K562 (cell line): Measurements from ENCODE around the gene KCNN3. TPM values are rescaled to one million over a fixed set of nuclear protein-coding genes. Genes with fewer than 3 reads are reported as not detected.

ENCODE experiments used
- ATAC-seq: fragments of 200-7000 bp; cut with Tn5 transposase; 3 replicates; pipeline ENCODE4 v1.9.1; 2020; ENCODE audit warnings: moderate library complexity
- BruUV-seq: library from RNA; stranded (reverse); fragments of 400-500 nt; replicated peaks from 2 replicates; lab custom pipeline; 2021; lab: Mats Ljungman, UMichigan
- CTCF ChIA-PET: fragments of 300-600 bp; formaldehyde crosslinking; extraction: SDS; loops from one replicate; lab custom pipeline; 2021; ENCODE audit warnings: low intra/inter-chr PET ratio; lab: Yijun Ruan, JAX
- POLR2A ChIA-PET: fragments of 300-600, 350-650 bp; sonication (Branson Sonifier 250); formaldehyde crosslinking; extraction: SDS; loops from one replicate; lab custom pipeline; 2021; ENCODE audit warnings: antibody characterized with exemption, inconsistent platforms; lab: Yijun Ruan, JAX
- DNase-seq, 4 experiments: peaks; one replicate each; pipeline versions ENCODE4 v3.0.0 to v3.0.0-alpha.2; 2011 to 2018; ENCODE audit warnings: low spot score in 3 of 4, mixed read lengths in 3 of 4; ENCODE audit errors: extremely low read depth in 1 of 4
- FAIRE-seq: peaks from 2 replicates; lab custom pipeline; 2011; peaks lifted over from hg19 to GRCh38; lab: Jason Lieb, UNC
- H2AFZ ChIP-seq: 2 replicates; pipeline ENCODE4 v1.6.0; 2011; ENCODE audit warnings: low read depth, low read length, control low read depth, inconsistent platforms
- H3K27ac ChIP-seq: fragments of 200-600 bp; 3 replicates; pipeline ENCODE4 v1.8.0; 2011; ENCODE audit warnings: low read depth, mild to moderate bottlenecking, control low read depth, inconsistent platforms, low read length, moderate library complexity, mixed read lengths; ENCODE audit errors: extremely low read depth
- H3K27me3 ChIP-seq, 2 experiments: fragments of 300-600 bp in 1 of 2; 2 replicates in 1 of 2; 3 replicates in 1 of 2; pipeline versions ENCODE4 v1.6.0 to v1.8.0; 2011; ENCODE audit warnings: inconsistent platforms in 2 of 2, low read length in 2 of 2, mild to moderate bottlenecking in 1 of 2, mixed read lengths in 1 of 2, moderate library complexity in 1 of 2; ENCODE audit not compliant: control insufficient read depth in 2 of 2, insufficient read depth in 2 of 2
- H3K36me3 ChIP-seq: fragments of 300-600 bp; 3 replicates; pipeline ENCODE4 v1.8.0; 2011; ENCODE audit warnings: mild to moderate bottlenecking, low read length, inconsistent platforms; ENCODE audit not compliant: control insufficient read depth, insufficient read depth
- H3K4me1 ChIP-seq, 2 experiments: fragments of 200-600 bp in 1 of 2; replicated peaks in 1 of 2; 2 replicates in 1 of 2; 3 replicates in 1 of 2; pipeline versions ENCODE4 v1.5.1 to v1.8.0; 2011; ENCODE audit warnings: inconsistent platforms in 2 of 2, low read length in 2 of 2, mild to moderate bottlenecking in 1 of 2, mixed read lengths in 1 of 2, moderate library complexity in 1 of 2; ENCODE audit not compliant: control insufficient read depth in 2 of 2, insufficient read depth in 2 of 2
- H3K4me2 ChIP-seq: 2 replicates; pipeline ENCODE4 v1.6.1; 2011; ENCODE audit warnings: low read length, control low read depth, inconsistent platforms, mixed read lengths; ENCODE audit not compliant: insufficient read depth
- H3K4me3 ChIP-seq: fragments of 200-600 bp; sonication (generic), shearing (Covaris generic); 2 replicates; pipeline ENCODE4 v1.5.1; 2016; ENCODE audit warnings: control low read depth, inconsistent platforms
- H3K79me2 ChIP-seq: fragments of 200-600 bp; 3 replicates; pipeline ENCODE4 v1.8.0; 2011; ENCODE audit warnings: low read length, inconsistent platforms; ENCODE audit not compliant: control insufficient read depth, insufficient read depth
- H3K9ac ChIP-seq, 2 experiments: 2 replicates each; pipeline versions ENCODE4 v1.6.0 to v1.6.1; 2011; ENCODE audit warnings: low read depth in 2 of 2, low read length in 2 of 2, control low read depth in 1 of 2, inconsistent platforms in 1 of 2, mild to moderate bottlenecking in 1 of 2, mixed read lengths in 1 of 2; ENCODE audit not compliant: insufficient read depth in 1 of 2
- H3K9me1 ChIP-seq: one replicate; pipeline ENCODE4 v1.6.0; 2011; ENCODE audit warnings: inconsistent platforms, mild to moderate bottlenecking, low read length, moderate library complexity; ENCODE audit not compliant: control insufficient read depth, insufficient read depth
- H3K9me3 ChIP-seq: replicated peaks from 2 replicates; pipeline ENCODE4 v1.5.1; 2011; ENCODE audit warnings: low read depth, low read length, inconsistent platforms; ENCODE audit not compliant: control insufficient read depth, insufficient read depth
- H4K20me1 ChIP-seq: replicated peaks from 2 replicates; pipeline ENCODE4 v1.6.1; 2011; ENCODE audit warnings: low read length, inconsistent platforms, mixed read lengths; ENCODE audit not compliant: control insufficient read depth, insufficient read depth
- ARID1B ChIP-seq: fragments of 450-650 bp; IDR thresholded peaks from 2 replicates; pipeline ENCODE4 v1.6.1; 2016; ENCODE audit warnings: antibody characterized with exemption, mild to moderate bottlenecking, inconsistent platforms
- BACH1 ChIP-seq: fragments of 200-800 bp; sonication (Bioruptor generic); IDR thresholded peaks from 2 replicates; pipeline ENCODE4 v1.6.1; 2016; ENCODE audit warnings: missing genetic modification characterization, missing compliant biosample characterization
- E2F3 ChIP-seq: fragments of 250-450 bp; sonication (Bioruptor Pico); IDR thresholded peaks from 2 replicates; pipeline ENCODE4 v1.4.0; 2020; ENCODE audit warnings: mild to moderate bottlenecking
- ETV5 ChIP-seq: sonication (generic); formaldehyde crosslinking; IDR thresholded peaks from 2 replicates; pipeline ENCODE4 v1.4.0; 2020; ENCODE audit warnings: low read depth, mild to moderate bottlenecking, missing genetic modification reagents
- MYNN ChIP-seq, 2 experiments: sonication (generic); formaldehyde crosslinking in 1 of 2; IDR thresholded peaks; 2 replicates each; pipeline versions ENCODE4 v1.5.0 to v1.6.1; 2016 to 2020; ENCODE audit warnings: antibody characterized with exemption in 1 of 2, missing genetic modification reagents in 1 of 2
- SETDB1 ChIP-seq: IDR thresholded peaks from one replicate; pipeline ENCODE4 v1.6.1; 2012; ENCODE audit warnings: low read length, control low read depth, inconsistent platforms
- SP2 ChIP-seq: IDR thresholded peaks from 2 replicates; pipeline ENCODE4 v1.6.1; 2011; ENCODE audit warnings: mild to moderate bottlenecking, low read depth, low read length, moderate library complexity; ENCODE audit not compliant: poor library complexity, severe bottlenecking; ENCODE audit errors: extremely low read depth
- STAG1 ChIP-seq: sonication (generic); formaldehyde crosslinking; IDR thresholded peaks from 2 replicates; pipeline ENCODE4 v1.5.0; 2020; ENCODE audit warnings: missing genetic modification reagents, borderline replicate concordance
- ZC3H4 ChIP-seq: sonication (generic); formaldehyde crosslinking; IDR thresholded peaks from 2 replicates; pipeline ENCODE4 v1.9.0; 2021; ENCODE audit warnings: missing genetic modification reagents, borderline replicate concordance
- ZNF121 ChIP-seq: sonication (generic); formaldehyde crosslinking; conservative IDR thresholded peaks from 2 replicates; pipeline ENCODE4 v1.8.0; 2022; ENCODE audit warnings: missing genetic modification reagents
- ZNF41 ChIP-seq: fragments of 250-450 bp; sonication (Bioruptor Pico); conservative IDR thresholded peaks from 2 replicates; pipeline ENCODE4 v1.4.0; 2020; ENCODE audit warnings: mild to moderate bottlenecking
- ZNF644 ChIP-seq: fragments of 200-800 bp; sonication (Bioruptor generic); IDR thresholded peaks from 2 replicates; pipeline ENCODE4 v1.6.1; 2016; ENCODE audit warnings: low read depth, missing genetic modification characterization, missing compliant biosample characterization
- ZNF699 ChIP-seq: fragments of 250-450 bp; sonication (Bioruptor Pico); IDR thresholded peaks from 2 replicates; pipeline ENCODE4 v1.8.0; 2021; ENCODE audit warnings: mild to moderate bottlenecking, moderate library complexity; ENCODE audit not compliant: insufficient replicate concordance
- WGBS: fragments of 100-300 bp; shearing (Covaris generic); methylation state at CpG from one replicate; pipeline ENCODE4 v1.1.6; 2016; ENCODE audit warnings: low coverage, mixed read lengths; ENCODE audit not compliant: insufficient coverage; ENCODE audit errors: missing lambda C conversion rate; 5-methylcytosine and 5-hydroxymethylcytosine counted together
- in situ Hi-C: fragments of 300-500 bp; cut with MboI; formaldehyde crosslinking; loops from 4 replicates; pipeline ENCODE4 v1.15.0; 2018; ENCODE audit warnings: inconsistent platforms, mixed read lengths
- intact Hi-C: fragments of 100-400 bp; cut with micrococcal nuclease; formaldehyde crosslinking; loops from 2 replicates; pipeline ENCODE4 v1.14.2; 2022
- polyA plus RNA-seq, 8 experiments: library from polyadenylated mRNA; depleted of rRNA in 4 of 8; stranded (reverse) in 5 of 8; unstranded in 3 of 8; fragments of >200 nt; fragmentation: Nextera tagmentation in 2 of 8; fragmentation: Illumina TruSeq in 1 of 8; extraction: Ambion mirVana in 2 of 8; extraction: Trizol in 1 of 8; gene quantifications; 2 replicates each; pipeline versions ENCODE4 v1.2.1 to v1.2.3, GENCODE V29; 2011 to 2014; ENCODE audit warnings: inconsistent platforms in 1 of 8, missing spikeins in 1 of 8
- total RNA-seq, 7 experiments: library from RNA; depleted of rRNA in 6 of 7; stranded (reverse); fragments of >200 nt in 6 of 7; fragmentation: Illumina TruSeq in 2 of 7; extraction: Trizol in 2 of 7; gene quantifications; 2 replicates each; pipeline versions ENCODE4 v1.2.1 to v1.2.3, GENCODE V29; 2011 to 2021; ENCODE audit warnings: low replicate concordance in 1 of 7
- TF ChIP-seq, protein P1 (sequence below): fragments of 200-800 bp; sonication (Bioruptor generic); IDR thresholded peaks from 2 replicates; pipeline ENCODE4 v1.6.1; 2017; ENCODE audit warnings: missing genetic modification characterization, missing compliant biosample characterization
- TF ChIP-seq, protein P2 (sequence below): fragments of 200-800 bp; sonication (Bioruptor generic); IDR thresholded peaks from 2 replicates; pipeline ENCODE4 v1.6.1; 2017; ENCODE audit warnings: missing genetic modification characterization, missing compliant biosample characterization
- TF ChIP-seq, protein P3 (sequence below): sonication (generic); formaldehyde crosslinking; IDR thresholded peaks from 2 replicates; pipeline ENCODE4 v1.8.1; 2023; ENCODE audit warnings: missing genetic modification reagents, mild to moderate bottlenecking, borderline replicate concordance

KCNN3 gene
- total and polyA plus RNA-seq, 9 of the 15 experiments (the other 6 are each of a cell fraction or from before 2014, with no cell fraction given): 0.02 to 0.03 TPM; not detected in 7

DNA sequence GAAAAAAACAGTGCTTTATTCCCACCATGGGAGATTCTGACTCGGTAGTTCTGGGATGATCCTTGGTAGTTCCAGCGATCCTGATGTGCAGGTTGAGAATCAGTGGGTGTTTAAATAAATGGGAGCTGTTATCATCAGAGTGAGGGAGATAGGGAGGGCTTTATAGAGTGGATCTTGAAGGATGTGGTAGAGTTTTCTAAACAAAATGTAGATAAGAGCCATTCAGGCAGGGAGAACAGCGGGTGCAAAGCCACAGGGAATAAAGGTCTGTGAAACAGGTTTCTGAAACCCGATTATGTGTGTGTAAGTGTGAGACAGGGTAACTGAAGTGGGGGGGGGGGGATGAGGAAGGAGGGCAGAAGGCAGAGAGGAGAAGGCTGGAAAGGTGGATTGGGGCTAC, 186.3 kb downstream of the KCNN3 start:
- Histone ChIP-seq H3K27ac (no peak overlapping the region), H3K79me2 (no peaks in the 10 kb centered on the region), H2AFZ (no peak overlapping the region), H3K36me3 (no peaks in the 10 kb centered on the region), H3K4me3 (no peak overlapping the region), H3K4me2 (no peak overlapping the region), H3K4me1 (no peaks in the 10 kb centered on the region), H3K27me3 (peaks cover 30 to 45% of the 10 kb centered on the region in 2 experiments), H3K9me1 (no peaks in the 10 kb centered on the region), H3K9ac (no peak overlapping the region), H4K20me1 (no peaks in the 10 kb centered on the region), H3K9me3 (no peaks in the 10 kb centered on the region)
- in situ Hi-C loops: no loop called here
- intact Hi-C loops: no loop called here
- 0% methylated on average over 4 of the region's 4 CpGs for WGBS
- no peak for FAIRE-seq
- BruUV-seq: no TSS peak
- no peak for ATAC-seq
- no peak for DNase-seq
- ChIA-PET CTCF (no interaction called here), POLR2A (no interaction called here)
- TF ChIP-seq ZNF699 (CRISPR knock-in tag) (no peak), ETV5 (CRISPR knock-in tag) (no peak), STAG1 (no peak), ZNF41 (CRISPR knock-in tag) (no peak), SP2 (no peak), ZC3H4 (CRISPR knock-in tag) (no peak), ZNF644 (tag) (no peak), ARID1B (no peak), BACH1 (no peak), E2F3 (CRISPR knock-in tag) (no peak), ZNF121 (CRISPR knock-in tag) (no peak), MYNN (IDR thresholded peaks at IDR 0.05) (no peak), MYNN (CRISPR knock-in tag; IDR thresholded peaks at IDR 0.05) (no peak), SETDB1 (no peak)
- TF ChIP-seq, protein P1, sequence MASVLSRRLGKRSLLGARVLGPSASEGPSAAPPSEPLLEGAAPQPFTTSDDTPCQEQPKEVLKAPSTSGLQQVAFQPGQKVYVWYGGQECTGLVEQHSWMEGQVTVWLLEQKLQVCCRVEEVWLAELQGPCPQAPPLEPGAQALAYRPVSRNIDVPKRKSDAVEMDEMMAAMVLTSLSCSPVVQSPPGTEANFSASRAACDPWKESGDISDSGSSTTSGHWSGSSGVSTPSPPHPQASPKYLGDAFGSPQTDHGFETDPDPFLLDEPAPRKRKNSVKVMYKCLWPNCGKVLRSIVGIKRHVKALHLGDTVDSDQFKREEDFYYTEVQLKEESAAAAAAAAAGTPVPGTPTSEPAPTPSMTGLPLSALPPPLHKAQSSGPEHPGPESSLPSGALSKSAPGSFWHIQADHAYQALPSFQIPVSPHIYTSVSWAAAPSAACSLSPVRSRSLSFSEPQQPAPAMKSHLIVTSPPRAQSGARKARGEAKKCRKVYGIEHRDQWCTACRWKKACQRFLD (CRISPR knock-in tag): no peak
- TF ChIP-seq, protein P2, sequence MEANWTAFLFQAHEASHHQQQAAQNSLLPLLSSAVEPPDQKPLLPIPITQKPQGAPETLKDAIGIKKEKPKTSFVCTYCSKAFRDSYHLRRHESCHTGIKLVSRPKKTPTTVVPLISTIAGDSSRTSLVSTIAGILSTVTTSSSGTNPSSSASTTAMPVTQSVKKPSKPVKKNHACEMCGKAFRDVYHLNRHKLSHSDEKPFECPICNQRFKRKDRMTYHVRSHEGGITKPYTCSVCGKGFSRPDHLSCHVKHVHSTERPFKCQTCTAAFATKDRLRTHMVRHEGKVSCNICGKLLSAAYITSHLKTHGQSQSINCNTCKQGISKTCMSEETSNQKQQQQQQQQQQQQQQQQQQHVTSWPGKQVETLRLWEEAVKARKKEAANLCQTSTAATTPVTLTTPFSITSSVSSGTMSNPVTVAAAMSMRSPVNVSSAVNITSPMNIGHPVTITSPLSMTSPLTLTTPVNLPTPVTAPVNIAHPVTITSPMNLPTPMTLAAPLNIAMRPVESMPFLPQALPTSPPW (CRISPR knock-in tag): no peak
- TF ChIP-seq, protein P3, sequence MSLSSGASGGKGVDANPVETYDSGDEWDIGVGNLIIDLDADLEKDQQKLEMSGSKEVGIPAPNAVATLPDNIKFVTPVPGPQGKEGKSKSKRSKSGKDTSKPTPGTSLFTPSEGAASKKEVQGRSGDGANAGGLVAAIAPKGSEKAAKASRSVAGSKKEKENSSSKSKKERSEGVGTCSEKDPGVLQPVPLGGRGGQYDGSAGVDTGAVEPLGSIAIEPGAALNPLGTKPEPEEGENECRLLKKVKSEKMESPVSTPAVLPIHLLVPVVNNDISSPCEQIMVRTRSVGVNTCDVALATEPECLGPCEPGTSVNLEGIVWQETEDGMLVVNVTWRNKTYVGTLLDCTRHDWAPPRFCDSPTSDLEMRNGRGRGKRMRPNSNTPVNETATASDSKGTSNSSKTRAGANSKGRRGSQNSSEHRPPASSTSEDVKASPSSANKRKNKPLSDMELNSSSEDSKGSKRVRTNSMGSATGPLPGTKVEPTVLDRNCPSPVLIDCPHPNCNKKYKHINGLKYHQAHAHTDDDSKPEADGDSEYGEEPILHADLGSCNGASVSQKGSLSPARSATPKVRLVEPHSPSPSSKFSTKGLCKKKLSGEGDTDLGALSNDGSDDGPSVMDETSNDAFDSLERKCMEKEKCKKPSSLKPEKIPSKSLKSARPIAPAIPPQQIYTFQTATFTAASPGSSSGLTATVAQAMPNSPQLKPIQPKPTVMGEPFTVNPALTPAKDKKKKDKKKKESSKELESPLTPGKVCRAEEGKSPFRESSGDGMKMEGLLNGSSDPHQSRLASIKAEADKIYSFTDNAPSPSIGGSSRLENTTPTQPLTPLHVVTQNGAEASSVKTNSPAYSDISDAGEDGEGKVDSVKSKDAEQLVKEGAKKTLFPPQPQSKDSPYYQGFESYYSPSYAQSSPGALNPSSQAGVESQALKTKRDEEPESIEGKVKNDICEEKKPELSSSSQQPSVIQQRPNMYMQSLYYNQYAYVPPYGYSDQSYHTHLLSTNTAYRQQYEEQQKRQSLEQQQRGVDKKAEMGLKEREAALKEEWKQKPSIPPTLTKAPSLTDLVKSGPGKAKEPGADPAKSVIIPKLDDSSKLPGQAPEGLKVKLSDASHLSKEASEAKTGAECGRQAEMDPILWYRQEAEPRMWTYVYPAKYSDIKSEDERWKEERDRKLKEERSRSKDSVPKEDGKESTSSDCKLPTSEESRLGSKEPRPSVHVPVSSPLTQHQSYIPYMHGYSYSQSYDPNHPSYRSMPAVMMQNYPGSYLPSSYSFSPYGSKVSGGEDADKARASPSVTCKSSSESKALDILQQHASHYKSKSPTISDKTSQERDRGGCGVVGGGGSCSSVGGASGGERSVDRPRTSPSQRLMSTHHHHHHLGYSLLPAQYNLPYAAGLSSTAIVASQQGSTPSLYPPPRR: no peak
